Upper lobe of left lung (tissue), 6 donors: Measurements from ENCODE around the gene TTLL10. TPM values are rescaled to one million over a fixed set of nuclear protein-coding genes. Genes with fewer than 3 reads are reported as not detected.
A peak's percentile ranks its signal among the peaks of the same experiment; 100 is the strongest.

Source experiments
- ATAC-seq, 2 donors: fragments of 200-7000 bp; cut with Tn5 transposase; one replicate each; pipeline ENCODE4 v1.9.1; 2022; ENCODE audit warnings: mild to moderate bottlenecking in 2 of 2, moderate library complexity in 2 of 2; ENCODE audit not compliant: low FRiP score in 2 of 2
- DNase-seq, 2 donors: peaks; one replicate each; pipeline ENCODE4 v3.0.0-alpha.2; 2019 to 2020
- H3K27ac ChIP-seq, 4 donors: fragments of 200-600 bp; sonication (generic); one replicate each; pipeline ENCODE4 v1.5.1; 2016 to 2019
- H3K27me3 ChIP-seq, 4 donors: fragments of 200-600 bp; sonication (generic); one replicate each; pipeline ENCODE4 v1.5.1; 2017 to 2019
- H3K36me3 ChIP-seq, 4 donors: fragments of 200-600 bp; sonication (generic); one replicate each; pipeline ENCODE4 v1.5.1; 2016 to 2019
- H3K4me1 ChIP-seq, 4 donors: fragments of 200-600 bp; sonication (generic); one replicate each; pipeline ENCODE4 v1.5.1; 2018 to 2019
- H3K4me3 ChIP-seq, 4 donors: fragments of 200-600 bp; sonication (generic); one replicate each; pipeline ENCODE4 v1.5.1; 2017 to 2019; ENCODE audit warnings: mild to moderate bottlenecking in 2 of 4, moderate library complexity in 1 of 4
- H3K9me3 ChIP-seq, 4 donors: fragments of 200-600 bp; sonication (generic); one replicate each; pipeline ENCODE4 v1.5.1; 2018 to 2019
- EP300 ChIP-seq, 4 donors: sonication (generic); formaldehyde crosslinking; IDR thresholded peaks; one replicate each; pipeline ENCODE4 v1.5.1; 2017; ENCODE audit warnings: antibody characterized with exemption in 4 of 4, control low read depth in 2 of 4
- POLR2A ChIP-seq, 4 donors: fragments of 450-650 bp; IDR thresholded peaks; one replicate each; pipeline ENCODE4 v1.5.1; 2016 to 2017; ENCODE audit warnings: antibody characterized with exemption in 4 of 4, mild to moderate bottlenecking in 2 of 4
- POLR2AphosphoS5 ChIP-seq, 2 donors: sonication (generic); formaldehyde crosslinking; IDR thresholded peaks; one replicate each; pipeline ENCODE4 v1.5.1; 2017; ENCODE audit warnings: antibody characterized with exemption in 2 of 2
- WGBS, 2 donors: methylation state at CpG; one replicate each; pipeline ENCODE4 v1.1.5; 2017 to 2018; 5-methylcytosine and 5-hydroxymethylcytosine counted together
- total RNA-seq, 6 donors: library from RNA; depleted of rRNA in 4 of 6; stranded (reverse); fragments of >200 nt in 4 of 6; gene quantifications; one replicate each; pipeline versions ENCODE4 v1.1.0 to v1.2.1, GENCODE V29; 2016 to 2021
- TF ChIP-seq, protein P1 (sequence below), 6 experiments: fragments of 450-650 bp in 4 of 6; fragments of 200-600 bp in 2 of 6; sonication (generic) in 2 of 6; IDR thresholded peaks; one replicate each; pipeline ENCODE4 v1.5.1; 2016 to 2019; ENCODE audit warnings: antibody characterized with exemption in 6 of 6
- donor health status: DM: no; HTN: no; CAD: no; lungs with moderate emphysema.
- donor health status: DM: no; HTN: yes; CAD: no; lungs with severe emphysema.

The TTLL10 gene
- total RNA-seq, 6 donors from 2014 or later = 0.86 to 14.5 (median 5.8) TPM

DNA sequence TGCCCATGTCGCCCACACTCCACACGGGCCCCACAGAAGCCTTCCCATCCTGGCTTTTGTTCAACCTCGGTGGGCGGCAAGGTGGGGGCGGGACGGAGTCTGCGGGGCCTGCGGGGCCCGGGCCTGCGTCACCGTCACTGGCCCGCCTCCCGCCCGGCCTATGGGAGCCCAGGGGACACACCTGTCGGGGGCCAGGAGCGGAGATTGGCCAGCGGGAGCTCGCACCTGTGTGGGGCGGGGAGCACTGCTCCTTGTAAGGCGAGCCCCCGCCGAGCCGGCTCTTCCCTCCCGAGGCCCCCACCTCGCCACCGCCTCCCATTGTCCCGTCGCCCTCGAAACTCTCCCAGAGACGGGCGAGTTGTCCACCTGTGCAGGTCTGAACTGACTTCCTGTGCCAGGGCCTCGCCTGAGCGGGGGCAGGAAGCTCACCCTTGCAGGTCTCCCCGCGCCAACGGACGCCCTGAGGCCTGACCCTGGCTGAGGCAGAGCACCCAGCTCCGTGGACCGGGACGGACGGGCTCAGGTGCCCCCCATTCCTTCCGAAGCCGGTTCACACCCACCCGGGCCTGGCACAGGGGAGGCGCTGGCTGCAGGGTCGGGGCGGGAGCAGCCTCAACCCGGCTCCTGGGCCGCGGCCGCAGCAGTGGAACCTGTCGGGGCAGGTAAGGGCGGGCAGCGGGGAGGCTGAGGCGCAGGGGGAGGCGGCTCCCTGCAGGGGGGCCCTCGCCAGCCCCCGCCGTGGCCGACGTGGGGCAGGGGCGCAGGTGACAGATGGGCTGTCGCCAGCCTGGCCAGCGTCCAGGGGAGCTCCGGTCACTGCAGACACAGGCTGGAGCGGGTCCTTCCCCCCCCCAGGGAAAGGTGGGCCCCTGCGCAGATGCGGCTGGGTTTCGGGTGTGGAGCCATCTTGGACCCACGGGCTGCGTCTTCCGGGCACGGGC is 10.8 kb upstream of the TTLL10 start:
- no peak for TF ChIP-seq EP300 (IDR thresholded peaks at IDR 0.05)
- TF ChIP-seq POLR2A (IDR thresholded peaks at IDR 0.05) = peak in 3 of 4 donors; percentile 53 to 86 (median 65)
- TF ChIP-seq POLR2AphosphoS5 (IDR thresholded peaks at IDR 0.05) = peak in 1 of 2 donors; percentile 85
- TF ChIP-seq, protein P1, sequence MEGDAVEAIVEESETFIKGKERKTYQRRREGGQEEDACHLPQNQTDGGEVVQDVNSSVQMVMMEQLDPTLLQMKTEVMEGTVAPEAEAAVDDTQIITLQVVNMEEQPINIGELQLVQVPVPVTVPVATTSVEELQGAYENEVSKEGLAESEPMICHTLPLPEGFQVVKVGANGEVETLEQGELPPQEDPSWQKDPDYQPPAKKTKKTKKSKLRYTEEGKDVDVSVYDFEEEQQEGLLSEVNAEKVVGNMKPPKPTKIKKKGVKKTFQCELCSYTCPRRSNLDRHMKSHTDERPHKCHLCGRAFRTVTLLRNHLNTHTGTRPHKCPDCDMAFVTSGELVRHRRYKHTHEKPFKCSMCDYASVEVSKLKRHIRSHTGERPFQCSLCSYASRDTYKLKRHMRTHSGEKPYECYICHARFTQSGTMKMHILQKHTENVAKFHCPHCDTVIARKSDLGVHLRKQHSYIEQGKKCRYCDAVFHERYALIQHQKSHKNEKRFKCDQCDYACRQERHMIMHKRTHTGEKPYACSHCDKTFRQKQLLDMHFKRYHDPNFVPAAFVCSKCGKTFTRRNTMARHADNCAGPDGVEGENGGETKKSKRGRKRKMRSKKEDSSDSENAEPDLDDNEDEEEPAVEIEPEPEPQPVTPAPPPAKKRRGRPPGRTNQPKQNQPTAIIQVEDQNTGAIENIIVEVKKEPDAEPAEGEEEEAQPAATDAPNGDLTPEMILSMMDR (IDR thresholded peaks at IDR 0.05) = no peak
- ATAC-seq (peak; percentile 46 to 86), DNase-seq (peak; percentile 92 to 94)
- WGBS, 2 donors = 62 to 67% methylated on average over 14 to 57 of the region's 73 CpGs
- Histone ChIP-seq H3K27ac (peak overlapping the region; percentile 69 to 89 (median 81)), H3K9me3 (no peaks in the 10 kb centered on the region), H3K27me3 (no peaks in the 10 kb centered on the region), H3K4me3 (peak overlapping the region; percentile 1 to 58 (median 51)), H3K4me1 (peaks cover 10 to 32% (median 24%) of the 10 kb centered on the region in 4 donors), H3K36me3 (no peaks in the 10 kb centered on the region)

DNA sequence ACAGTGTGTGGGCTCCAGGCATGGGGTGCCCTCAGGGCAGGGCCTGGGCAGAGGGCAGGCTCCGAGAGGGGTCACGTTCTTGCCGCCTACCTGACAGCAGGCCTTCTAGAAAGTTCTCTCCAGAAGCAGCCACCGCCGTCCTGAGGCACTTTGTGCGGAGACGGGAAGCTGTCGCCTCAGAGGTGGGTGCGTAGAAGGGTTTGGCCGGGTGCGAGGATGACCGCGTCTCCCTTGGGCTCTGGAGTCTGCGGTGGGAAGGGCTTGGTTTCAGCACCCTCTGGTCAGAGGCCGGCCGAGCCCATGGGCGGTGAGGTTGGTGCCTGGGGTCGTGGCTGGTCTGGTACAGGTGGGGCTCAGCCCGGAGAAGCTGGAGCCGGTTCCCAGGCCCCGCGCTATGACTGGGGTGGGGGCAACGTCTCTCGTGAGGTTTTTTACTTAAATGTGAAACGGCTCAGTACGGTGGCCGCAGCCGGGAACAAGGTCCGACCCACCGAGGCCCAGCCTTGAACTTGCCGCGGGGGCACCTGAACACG is 10.1 kb upstream of the TTLL10 start:
- Histone ChIP-seq H3K4me1 (peaks cover 6 to 25% (median 18%) of the 10 kb centered on the region in 4 donors), H3K9me3 (no peaks in the 10 kb centered on the region), H3K36me3 (no peaks in the 10 kb centered on the region), H3K4me3 (peak overlapping the region; percentile 1 to 58 (median 51)), H3K27me3 (no peaks in the 10 kb centered on the region), H3K27ac (peak overlapping the region; percentile 48 to 89 (median 76))
- peak in 1 of 2 donors; percentile 32 for ATAC-seq
- WGBS, 2 donors = 81 to 89% methylated on average over 17 to 31 of the region's 33 CpGs
- TF ChIP-seq POLR2A (IDR thresholded peaks at IDR 0.05) (no peak), EP300 (IDR thresholded peaks at IDR 0.05) (no peak), POLR2AphosphoS5 (IDR thresholded peaks at IDR 0.05) (no peak)
- TF ChIP-seq, protein P1 (IDR thresholded peaks at IDR 0.05) = no peak
- peak in 1 of 2 donors; percentile 83 for DNase-seq

DNA sequence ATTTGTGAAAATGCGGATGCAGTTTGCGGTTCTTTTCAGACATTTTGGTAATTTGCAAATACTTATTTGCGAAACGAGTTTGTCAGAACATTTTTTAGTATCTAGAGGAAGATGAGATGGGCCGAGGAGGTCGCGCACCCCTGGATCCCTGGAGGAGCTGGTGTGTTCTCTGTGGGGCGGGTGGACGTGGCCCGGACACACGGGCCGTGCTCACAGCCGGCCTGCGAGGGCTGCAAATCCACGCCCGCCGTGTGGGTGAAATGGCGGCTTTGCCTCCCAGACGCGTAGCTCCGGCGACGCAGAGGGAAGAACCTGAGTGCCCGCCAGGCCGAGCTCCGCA is 9.3 kb upstream of the TTLL10 start:
- WGBS, 2 donors = 64 to 84% methylated on average over 18 to 26 of the region's 26 CpGs
- Histone ChIP-seq H3K27ac (peak overlapping the region in 3 of 4 donors; percentile 42 to 83 (median 69)), H3K36me3 (peaks cover 0 to 3% (median 0%) of the 10 kb centered on the region in 4 donors), H3K4me3 (peak overlapping the region in 3 of 4 donors; percentile 45 to 58 (median 57)), H3K4me1 (peaks cover 2 to 18% (median 14%) of the 10 kb centered on the region in 4 donors), H3K27me3 (peaks cover 0 to under 1% (median 0%) of the 10 kb centered on the region in 4 donors), H3K9me3 (no peaks in the 10 kb centered on the region)
- TF ChIP-seq POLR2A (IDR thresholded peaks at IDR 0.05) (peak in 1 of 4 donors; percentile 39), POLR2AphosphoS5 (IDR thresholded peaks at IDR 0.05) (no peak)
- ATAC-seq = no peak
- no peak for DNase-seq

DNA sequence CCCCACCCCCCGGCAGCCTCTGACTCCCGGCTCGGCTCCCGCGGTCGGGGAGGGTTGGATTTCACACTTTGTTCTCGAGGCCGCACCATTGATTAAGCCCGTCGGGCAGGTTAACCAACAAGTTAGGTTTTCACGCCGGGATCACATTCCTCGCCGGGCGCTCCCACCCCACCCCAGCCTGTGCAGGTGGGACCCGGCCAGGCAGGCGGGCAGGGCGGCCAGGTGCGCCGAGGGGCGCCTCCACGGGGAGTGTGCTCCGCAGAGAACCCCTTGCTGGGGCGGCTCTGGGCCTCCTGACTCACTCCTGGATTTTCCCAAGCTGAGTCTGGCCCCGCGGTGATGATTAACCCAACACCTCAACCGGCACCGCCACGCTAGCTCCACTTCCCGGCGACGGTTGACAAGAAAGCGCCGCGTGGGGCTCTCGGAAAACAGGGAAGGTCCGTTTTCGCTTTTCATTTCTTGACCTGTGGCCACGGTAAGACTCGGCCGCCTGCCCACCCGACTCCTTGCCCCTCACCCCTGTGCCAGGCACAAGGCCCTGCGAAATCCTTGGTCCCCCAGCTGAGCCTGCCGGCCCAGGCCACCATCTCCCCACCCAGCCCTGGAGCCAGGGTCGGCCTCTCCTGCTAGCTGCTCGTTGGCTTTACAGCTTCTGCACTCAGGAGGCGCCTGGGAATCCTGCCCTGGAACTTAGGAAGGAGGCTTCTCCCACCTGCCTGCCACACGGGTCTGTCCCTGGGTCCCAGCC is 8.8 kb upstream of the TTLL10 start:
- Histone ChIP-seq H3K27ac (peak overlapping the region in 2 of 4 donors; percentile 42 to 83), H3K4me3 (peak overlapping the region in 3 of 4 donors; percentile 45 to 58 (median 57)), H3K27me3 (peaks cover 0 to 6% (median 0%) of the 10 kb centered on the region in 4 donors), H3K9me3 (no peaks in the 10 kb centered on the region), H3K36me3 (peaks cover 0 to 3% (median 0%) of the 10 kb centered on the region in 4 donors), H3K4me1 (peaks cover 2 to 18% (median 14%) of the 10 kb centered on the region in 4 donors)
- DNase-seq (peak; percentile 57 to 85), ATAC-seq (no peak)
- TF ChIP-seq POLR2A (IDR thresholded peaks at IDR 0.05) (no peak), EP300 (IDR thresholded peaks at IDR 0.05) (no peak), POLR2AphosphoS5 (IDR thresholded peaks at IDR 0.05) (no peak)
- TF ChIP-seq, protein P1 (IDR thresholded peaks at IDR 0.05) = no peak
- WGBS, 2 donors = 72 to 81% methylated on average over 10 to 36 of the region's 48 CpGs
